Neuronal stem cell (in vitro differentiated cells): ENCODE data around the gene ZSWIM6.

Source experiments
- DNase-seq: peaks from one replicate; pipeline ENCODE4 v3.0.0-alpha.2; 2013; ENCODE audit warnings: low spot score
- H2AFZ ChIP-seq: one replicate; pipeline ENCODE4 v1.6.1; 2013; ENCODE audit warnings: mild to moderate bottlenecking, low read length, inconsistent platforms
- H2AK5ac ChIP-seq: 2 replicates; pipeline ENCODE4 v1.6.1; 2013; ENCODE audit warnings: low read depth, mild to moderate bottlenecking, inconsistent platforms, low read length, moderate library complexity, mixed read lengths
- H2BK120ac ChIP-seq: 2 replicates; pipeline ENCODE4 v1.6.1; 2013; ENCODE audit warnings: low read depth, mild to moderate bottlenecking, inconsistent platforms, low read length, moderate library complexity, mixed read lengths
- H2BK12ac ChIP-seq: one replicate; pipeline ENCODE4 v1.6.1; 2013; ENCODE audit warnings: low read length, inconsistent platforms
- H2BK15ac ChIP-seq: 2 replicates; pipeline ENCODE4 v1.6.1; 2013; ENCODE audit warnings: mild to moderate bottlenecking, low read length, inconsistent platforms, mixed read lengths
- H2BK5ac ChIP-seq: one replicate; pipeline ENCODE4 v1.6.1; 2013; ENCODE audit warnings: inconsistent platforms, mild to moderate bottlenecking, low read length, moderate library complexity
- H3K14ac ChIP-seq: one replicate; pipeline ENCODE4 v1.6.1; 2013; ENCODE audit warnings: low read length, inconsistent platforms
- H3K18ac ChIP-seq: 2 replicates; pipeline ENCODE4 v1.6.1; 2013; ENCODE audit warnings: low read length, inconsistent platforms
- H3K23ac ChIP-seq: 2 replicates; pipeline ENCODE4 v1.6.1; 2013; ENCODE audit warnings: low read depth, mild to moderate bottlenecking, mixed read lengths, low read length, inconsistent platforms; ENCODE audit not compliant: poor library complexity
- H3K27ac ChIP-seq: replicated peaks from 3 replicates; pipeline ENCODE4 v1.5.1; 2013; ENCODE audit warnings: low read length, inconsistent platforms
- H3K27me3 ChIP-seq, 3 experiments: 2 replicates each; pipeline ENCODE4 v1.6.1; 2013; ENCODE audit warnings: low read length in 3 of 3, mild to moderate bottlenecking in 2 of 3, inconsistent platforms in 1 of 3, low read depth in 1 of 3, mixed read lengths in 1 of 3, moderate library complexity in 1 of 3; ENCODE audit not compliant: control insufficient read depth in 3 of 3, insufficient read depth in 3 of 3
- H3K36me3 ChIP-seq, 2 donors: replicated peaks in 1 of 2; 2 replicates each; pipeline ENCODE4 v1.6.1; 2013; ENCODE audit warnings: low read length in 2 of 2; ENCODE audit not compliant: control insufficient read depth in 2 of 2, insufficient read depth in 2 of 2
- H3K4ac ChIP-seq: 2 replicates; pipeline ENCODE4 v1.6.1; 2013; ENCODE audit warnings: inconsistent platforms, mild to moderate bottlenecking, low read length, moderate library complexity
- H3K4me1 ChIP-seq, 2 donors: 1 replicate in 1 of 2; 2 replicates in 1 of 2; pipeline ENCODE4 v1.6.1; 2013; ENCODE audit warnings: low read length in 2 of 2, low read depth in 1 of 2; ENCODE audit not compliant: control insufficient read depth in 2 of 2, insufficient read depth in 1 of 2
- H3K4me2 ChIP-seq: one replicate; pipeline ENCODE4 v1.6.1; 2013; ENCODE audit warnings: mild to moderate bottlenecking, low read length, inconsistent platforms; ENCODE audit not compliant: insufficient read depth, poor library complexity, severe bottlenecking
- H3K4me3 ChIP-seq, 2 donors: 2 replicates each; pipeline ENCODE4 v1.5.1; 2013; ENCODE audit warnings: low read length in 2 of 2, mild to moderate bottlenecking in 2 of 2, inconsistent platforms in 1 of 2, moderate library complexity in 1 of 2
- H3K79me1 ChIP-seq: one replicate; pipeline ENCODE4 v1.6.1; 2013; ENCODE audit warnings: low read depth, mild to moderate bottlenecking, inconsistent platforms, low read length, moderate library complexity
- H3K9ac ChIP-seq: one replicate; pipeline ENCODE4 v1.6.1; 2013; ENCODE audit warnings: mild to moderate bottlenecking, low read depth, low read length, inconsistent platforms; ENCODE audit not compliant: poor library complexity
- H3K9me3 ChIP-seq, 2 donors: replicated peaks in 1 of 2; 2 replicates each; pipeline versions ENCODE3 to v1.6.1; 2013; ENCODE audit warnings: low read length in 2 of 2, mild to moderate bottlenecking in 2 of 2, inconsistent platforms in 1 of 2, low read depth in 1 of 2, mixed read lengths in 1 of 2, moderate library complexity in 1 of 2; ENCODE audit not compliant: control insufficient read depth in 2 of 2, insufficient read depth in 1 of 2
- H4K8ac ChIP-seq: one replicate; pipeline ENCODE4 v1.6.1; 2013; ENCODE audit warnings: low read depth, mild to moderate bottlenecking, inconsistent platforms, low read length, moderate library complexity
- H4K91ac ChIP-seq: one replicate; pipeline ENCODE4 v1.6.1; 2013; ENCODE audit warnings: low read length, low read depth, mild to moderate bottlenecking, inconsistent platforms; ENCODE audit not compliant: poor library complexity
- WGBS, 2 donors: extraction: QIAGEN DNeasy Blood & Tissue Kit; methylation state at CpG; one replicate each; pipeline ENCODE4 v1.1.7; 2013; ENCODE audit warnings: missing lambda C conversion rate in 2 of 2, mixed read lengths in 1 of 2; ENCODE audit not compliant: insufficient read length in 2 of 2, insufficient replicate concordance in 1 of 2; ENCODE audit errors: extremely low coverage in 2 of 2; 5-methylcytosine and 5-hydroxymethylcytosine counted together

ZSWIM6 gene

DNA sequence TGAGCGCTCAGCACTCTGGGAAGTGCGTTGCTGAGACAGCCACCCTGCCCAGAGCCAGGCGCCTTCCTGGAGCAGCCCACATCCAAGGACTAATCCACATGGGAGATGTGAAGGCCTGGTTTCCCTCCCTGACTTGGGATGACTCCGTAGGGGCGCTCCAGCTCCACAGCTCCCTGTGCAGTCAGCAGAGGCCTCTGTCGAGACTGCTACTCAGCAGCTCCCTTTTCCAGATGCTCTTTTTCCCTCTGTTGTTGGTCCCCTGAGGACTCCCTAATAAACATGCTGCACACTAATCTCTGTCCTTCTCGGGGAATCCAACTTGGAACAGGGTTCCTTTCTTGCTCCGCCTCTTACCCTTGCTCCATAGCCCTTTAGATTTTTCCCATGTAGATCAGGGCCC lies 237.3 kb downstream of the ZSWIM6 start:
- no peak overlapping the region for H4K8ac ChIP-seq
- no peak overlapping the region for H2BK12ac ChIP-seq
- H3K4me3 ChIP-seq: no peak overlapping the region
- H3K9ac ChIP-seq: no peak overlapping the region
- no peak overlapping the region for H3K14ac ChIP-seq
- H2AK5ac ChIP-seq: no peak overlapping the region
- no peak overlapping the region for H2BK15ac ChIP-seq
- no peak overlapping the region for H4K91ac ChIP-seq
- no peaks in the 10 kb centered on the region for H3K27me3 ChIP-seq
- no peak overlapping the region for H3K4me2 ChIP-seq
- no peak overlapping the region for H3K4ac ChIP-seq
- H3K9me3 ChIP-seq: peaks cover 0 to 16% of the 10 kb centered on the region in 2 donors
- no peak for DNase-seq
- peak overlapping the region; percentile 42 for H2AFZ ChIP-seq
- H3K79me1 ChIP-seq: no peaks in the 10 kb centered on the region
- no peak overlapping the region for H2BK120ac ChIP-seq
- H3K4me1 ChIP-seq: peaks cover under 1 to 5% of the 10 kb centered on the region in 2 donors
- H3K36me3 ChIP-seq: no peaks in the 10 kb centered on the region
- peak overlapping the region; percentile 46 for H3K18ac ChIP-seq
- H3K23ac ChIP-seq: no peak overlapping the region
- no peak overlapping the region for H3K27ac ChIP-seq
- no peak overlapping the region for H2BK5ac ChIP-seq
- WGBS, 2 donors: no CpG with 5 or more reads among the region's 8 CpGs

DNA sequence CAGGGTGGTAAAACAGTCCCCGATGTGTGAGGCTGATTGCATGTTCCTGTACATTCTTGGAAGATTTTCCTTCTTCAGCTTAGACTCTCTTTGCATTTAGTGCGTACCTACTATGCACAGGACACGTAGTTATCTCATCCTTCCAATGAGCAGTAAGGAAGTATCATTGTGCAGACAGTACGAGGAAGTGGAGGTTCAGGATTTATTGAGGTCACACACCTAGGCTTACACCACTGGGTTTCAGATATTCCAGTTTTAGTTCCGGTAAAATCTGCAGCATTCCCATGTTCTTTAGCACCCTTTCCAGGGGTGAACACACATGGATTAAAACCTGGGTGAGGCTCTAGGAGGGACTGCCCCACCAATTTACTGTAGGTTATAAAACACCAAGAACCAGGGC lies 238.7 kb downstream of the ZSWIM6 start:
- no CpG with 5 or more reads among the region's 5 CpGs for WGBS, 2 donors
- H2BK5ac ChIP-seq: no peak overlapping the region
- H2AFZ ChIP-seq: no peak overlapping the region
- H3K27ac ChIP-seq: no peak overlapping the region
- H2AK5ac ChIP-seq: no peak overlapping the region
- no peak overlapping the region for H3K18ac ChIP-seq
- peaks cover 5 to 11% of the 10 kb centered on the region in 2 donors for H3K4me1 ChIP-seq
- no peak overlapping the region for H4K8ac ChIP-seq
- H2BK12ac ChIP-seq: no peak overlapping the region
- no peak overlapping the region for H3K4ac ChIP-seq
- no peak overlapping the region for H3K9ac ChIP-seq
- no peak overlapping the region for H3K14ac ChIP-seq
- H3K9me3 ChIP-seq: peaks cover 0 to 15% of the 10 kb centered on the region in 2 donors
- DNase-seq: no peak
- no peaks in the 10 kb centered on the region for H3K36me3 ChIP-seq
- H4K91ac ChIP-seq: no peak overlapping the region
- H2BK15ac ChIP-seq: no peak overlapping the region
- H2BK120ac ChIP-seq: no peak overlapping the region
- H3K4me2 ChIP-seq: no peak overlapping the region
- no peaks in the 10 kb centered on the region for H3K79me1 ChIP-seq
- no peaks in the 10 kb centered on the region for H3K27me3 ChIP-seq
- H3K4me3 ChIP-seq: no peak overlapping the region
- no peak overlapping the region for H3K23ac ChIP-seq

DNA sequence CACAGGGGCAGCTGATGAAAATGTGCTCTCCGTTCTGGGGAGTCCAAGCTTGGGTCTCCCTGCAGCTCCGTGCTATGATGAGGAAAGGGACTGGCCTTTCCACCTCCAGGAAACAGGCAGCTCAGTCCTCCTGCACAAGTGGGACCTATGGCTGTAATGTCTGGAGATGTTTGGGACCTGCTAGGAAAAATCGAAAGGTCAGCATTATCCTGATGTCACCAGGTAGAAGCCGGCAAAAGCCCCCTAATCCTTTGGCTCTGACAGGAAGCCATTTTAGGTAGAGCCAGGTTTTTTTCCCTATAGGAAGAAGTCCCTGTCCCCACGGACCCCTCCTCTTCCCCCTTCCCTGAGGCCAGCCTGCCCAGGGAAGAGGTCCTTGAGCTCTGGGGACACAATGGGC lies 240.9 kb downstream of the ZSWIM6 start:
- no peak overlapping the region for H2BK12ac ChIP-seq
- H4K91ac ChIP-seq: no peak overlapping the region
- H2AK5ac ChIP-seq: no peak overlapping the region
- H3K9me3 ChIP-seq: peaks cover 0 to 7% of the 10 kb centered on the region in 2 donors
- no peak overlapping the region for H2BK120ac ChIP-seq
- no peak overlapping the region for H4K8ac ChIP-seq
- H2AFZ ChIP-seq: peak overlapping the region; percentile 55
- no peaks in the 10 kb centered on the region for H3K27me3 ChIP-seq
- H3K79me1 ChIP-seq: no peaks in the 10 kb centered on the region
- no peak overlapping the region for H3K4ac ChIP-seq
- no peak overlapping the region for H3K9ac ChIP-seq
- H2BK5ac ChIP-seq: no peak overlapping the region
- H3K36me3 ChIP-seq: no peaks in the 10 kb centered on the region
- H3K14ac ChIP-seq: no peak overlapping the region
- H3K4me3 ChIP-seq: no peak overlapping the region
- no peak overlapping the region for H3K27ac ChIP-seq
- H3K23ac ChIP-seq: no peak overlapping the region
- no CpG with 5 or more reads among the region's 5 CpGs for whole genome bisulfite sequencing, 2 donors
- DNase-seq: no peak
- H2BK15ac ChIP-seq: no peak overlapping the region
- H3K18ac ChIP-seq: peak overlapping the region; percentile 46
- H3K4me2 ChIP-seq: no peak overlapping the region
- H3K4me1 ChIP-seq: peaks cover 5 to 11% of the 10 kb centered on the region in 2 donors

DNA sequence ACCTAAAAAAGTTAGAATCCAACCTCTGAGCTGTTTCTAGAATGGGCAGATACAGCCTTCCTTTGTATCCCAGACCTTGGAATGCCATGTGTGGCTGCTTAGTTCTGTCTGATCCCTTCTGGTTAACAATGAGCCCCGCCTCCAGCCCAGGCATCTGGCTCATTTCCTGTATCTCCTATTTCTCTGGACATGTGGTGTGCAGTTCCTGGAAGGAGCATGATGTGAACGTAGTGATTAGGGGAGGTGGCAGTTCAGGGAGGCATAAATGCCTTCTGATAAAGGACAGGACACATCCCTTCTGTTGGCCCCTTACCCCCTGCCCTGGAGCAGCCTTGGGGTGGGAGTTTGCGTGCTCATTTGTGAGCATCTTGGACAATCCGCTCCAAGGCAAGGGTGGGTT lies 243.0 kb downstream of the ZSWIM6 start:
- Histone ChIP-seq H4K91ac (no peak overlapping the region), H3K4ac (no peak overlapping the region), H3K9me3 (peaks cover 0 to 7% of the 10 kb centered on the region in 2 donors), H3K27ac (no peak overlapping the region), H3K4me1 (peaks cover 5 to 11% of the 10 kb centered on the region in 2 donors), H3K18ac (no peak overlapping the region), H3K23ac (no peak overlapping the region), H2AFZ (peak overlapping the region; percentile 52), H2AK5ac (no peak overlapping the region), H3K4me2 (no peak overlapping the region), H3K27me3 (no peaks in the 10 kb centered on the region), H2BK120ac (no peak overlapping the region), H3K4me3 (no peak overlapping the region), H2BK5ac (no peak overlapping the region), H3K14ac (no peak overlapping the region), H3K9ac (no peak overlapping the region), H2BK12ac (no peak overlapping the region), H3K36me3 (no peaks in the 10 kb centered on the region), H3K79me1 (no peaks in the 10 kb centered on the region), H4K8ac (no peak overlapping the region), H2BK15ac (no peak overlapping the region)
- peak; percentile 4 for DNase-seq
- no CpG with 5 or more reads among the region's 4 CpGs for WGBS, 2 donors
